Tibial artery (tissue), 4 donors: ENCODE data around the gene SIDT2.

Experiments
- DNase-seq, 2 donors: peaks; one replicate each; pipeline ENCODE4 v3.0.0-alpha.2; 2019
- H3K27ac ChIP-seq, 2 donors: fragments of 200-600 bp; sonication (generic) in 1 of 2; 1 replicate in 1 of 2; 2 replicates in 1 of 2; pipeline ENCODE4 v1.5.1; 2018 to 2019; ENCODE audit warnings: mild to moderate bottlenecking in 1 of 2
- H3K27me3 ChIP-seq, 2 donors: fragments of 200-600 bp; sonication (generic) in 1 of 2; one replicate each; pipeline versions ENCODE4 v1.5.1 to v1.6.0; 2016 to 2019
- H3K36me3 ChIP-seq, 3 donors: fragments of 200-600 bp; sonication (generic) in 2 of 3; one replicate each; pipeline ENCODE4 v1.5.1; 2016 to 2019; ENCODE audit warnings: mild to moderate bottlenecking in 2 of 3
- H3K4me1 ChIP-seq, 4 donors: fragments of 200-600 bp; sonication (generic) in 2 of 4; 1 replicate in 3 of 4; 2 replicates in 1 of 4; pipeline ENCODE4 v1.5.1; 2016 to 2019
- H3K4me3 ChIP-seq, 2 donors: fragments of 200-600 bp; sonication (generic) in 1 of 2; 1 replicate in 1 of 2; 2 replicates in 1 of 2; pipeline ENCODE4 v1.5.1; 2018 to 2019; ENCODE audit warnings: mild to moderate bottlenecking in 2 of 2
- H3K9me3 ChIP-seq, 3 donors: fragments of 200-600 bp; sonication (generic) in 1 of 3; one replicate each; pipeline ENCODE4 v1.5.1; 2016 to 2019
- intact Hi-C: fragments of 100-400 bp; cut with DNase I; formaldehyde crosslinking; loops from one replicate; pipeline ENCODE4 v1.15.0; 2023; ENCODE audit warnings: low total_unique reads
- TF ChIP-seq, protein P1 (sequence below), 2 experiments: fragments of 200-600 bp in 1 of 2; fragments of 450-650 bp in 1 of 2; IDR thresholded peaks; one replicate each; pipeline ENCODE4 v1.5.1; 2017 to 2019; ENCODE audit warnings: antibody characterized with exemption in 2 of 2, mild to moderate bottlenecking in 1 of 2, moderate library complexity in 1 of 2

Gene SIDT2

GRCh38 chr11:117221775-117222517 is 43.4 kb downstream of the SIDT2 start:
- no peaks in the 10 kb centered on the region for H3K27me3 ChIP-seq
- peak overlapping the region; percentile 88 to 91 for H3K27ac ChIP-seq
- TF ChIP-seq, protein P1, sequence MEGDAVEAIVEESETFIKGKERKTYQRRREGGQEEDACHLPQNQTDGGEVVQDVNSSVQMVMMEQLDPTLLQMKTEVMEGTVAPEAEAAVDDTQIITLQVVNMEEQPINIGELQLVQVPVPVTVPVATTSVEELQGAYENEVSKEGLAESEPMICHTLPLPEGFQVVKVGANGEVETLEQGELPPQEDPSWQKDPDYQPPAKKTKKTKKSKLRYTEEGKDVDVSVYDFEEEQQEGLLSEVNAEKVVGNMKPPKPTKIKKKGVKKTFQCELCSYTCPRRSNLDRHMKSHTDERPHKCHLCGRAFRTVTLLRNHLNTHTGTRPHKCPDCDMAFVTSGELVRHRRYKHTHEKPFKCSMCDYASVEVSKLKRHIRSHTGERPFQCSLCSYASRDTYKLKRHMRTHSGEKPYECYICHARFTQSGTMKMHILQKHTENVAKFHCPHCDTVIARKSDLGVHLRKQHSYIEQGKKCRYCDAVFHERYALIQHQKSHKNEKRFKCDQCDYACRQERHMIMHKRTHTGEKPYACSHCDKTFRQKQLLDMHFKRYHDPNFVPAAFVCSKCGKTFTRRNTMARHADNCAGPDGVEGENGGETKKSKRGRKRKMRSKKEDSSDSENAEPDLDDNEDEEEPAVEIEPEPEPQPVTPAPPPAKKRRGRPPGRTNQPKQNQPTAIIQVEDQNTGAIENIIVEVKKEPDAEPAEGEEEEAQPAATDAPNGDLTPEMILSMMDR (IDR thresholded peaks at IDR 0.05) = no peak
- intact Hi-C loops = loop anchor here (5.0 kb wide), 1 partner anchor 125 kb away; the partner anchor contains the start of gene SIK3
- peak overlapping the region; percentile 19 to 38 for H3K4me3 ChIP-seq
- peaks cover 0 to 88% (median 74%) of the 10 kb centered on the region in 4 donors for H3K4me1 ChIP-seq
- no peaks in the 10 kb centered on the region for H3K9me3 ChIP-seq
- H3K36me3 ChIP-seq = peaks cover 4 to 42% (median 15%) of the 10 kb centered on the region in 3 donors
- DNase-seq = peak; percentile 88 to 94

- DNase-seq = no peak
- H3K36me3 ChIP-seq = peaks cover 5 to 55% (median 27%) of the 10 kb centered on the region in 3 donors
- peak overlapping the region; percentile 88 to 91 for H3K27ac ChIP-seq
- no peak overlapping the region for H3K4me3 ChIP-seq
- TF ChIP-seq, protein P1 (IDR thresholded peaks at IDR 0.05) = no peak
- intact Hi-C loops = loop anchor here (5.0 kb wide), 1 partner anchor 126 kb away; the partner anchor contains the start of gene SIK3
- H3K27me3 ChIP-seq = no peaks in the 10 kb centered on the region
- peaks cover 0 to 76% (median 62%) of the 10 kb centered on the region in 4 donors for H3K4me1 ChIP-seq
- H3K9me3 ChIP-seq = no peaks in the 10 kb centered on the region
These were observed 44.6 kb downstream of the SIDT2 start for GRCh38 chr11:117222991-117223740.

DNA sequence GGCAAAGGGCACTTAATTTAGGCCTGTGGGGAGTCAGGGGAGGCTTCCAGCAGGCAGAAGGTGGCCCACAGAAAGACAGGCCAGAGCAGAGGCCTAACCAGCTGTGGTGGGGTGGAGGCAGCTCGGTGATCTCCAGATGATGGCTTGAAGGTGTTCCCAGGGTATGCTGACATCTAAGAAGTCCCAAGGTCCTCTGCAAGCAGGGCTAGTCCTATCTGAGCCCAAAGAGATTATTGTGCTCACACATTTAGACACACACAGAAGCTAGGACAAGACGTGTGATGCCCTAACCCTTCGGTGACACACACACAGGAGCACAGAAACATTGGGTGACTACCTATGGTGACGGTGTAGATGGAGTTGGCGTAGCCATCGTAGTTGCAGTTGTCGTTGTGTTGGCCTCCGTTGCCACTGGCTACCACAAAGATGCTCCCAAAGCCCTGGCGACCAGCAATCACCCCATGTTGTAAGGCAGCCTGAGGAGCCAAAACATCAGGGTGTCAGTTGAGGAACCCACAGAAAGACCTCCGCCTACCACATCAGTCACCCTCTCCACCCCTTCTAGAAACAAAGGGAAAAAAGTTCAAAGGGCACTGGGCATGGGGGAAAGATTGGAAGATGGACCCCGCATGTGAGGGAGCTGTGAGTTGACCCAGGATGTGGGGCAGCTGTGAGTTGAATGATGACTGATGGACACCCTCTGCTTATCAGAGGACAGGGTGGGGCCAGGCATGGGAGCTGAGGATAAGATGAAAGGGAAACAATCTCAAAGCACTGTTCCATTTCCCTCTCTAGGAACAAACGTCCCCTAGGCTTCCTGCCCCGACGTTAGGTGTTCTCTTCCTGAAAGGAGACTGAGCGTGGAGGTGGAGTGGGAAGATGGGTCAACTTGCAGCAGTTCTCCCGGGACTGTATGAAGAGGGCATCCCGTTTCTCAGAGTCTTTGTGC is 45.5 kb downstream of the SIDT2 start:
- peaks cover 8 to 60% (median 34%) of the 10 kb centered on the region in 3 donors for H3K36me3 ChIP-seq
- H3K4me3 ChIP-seq = no peak overlapping the region
- H3K27ac ChIP-seq = peak overlapping the region; percentile 88 to 91
- TF ChIP-seq, protein P1 (IDR thresholded peaks at IDR 0.05) = no peak
- intact Hi-C loops = loop anchor here (5.0 kb wide), 1 partner anchor 127 kb away; the partner anchor contains the start of gene SIK3
- no peaks in the 10 kb centered on the region for H3K9me3 ChIP-seq
- DNase-seq = no peak
- no peaks in the 10 kb centered on the region for H3K27me3 ChIP-seq
- peaks cover 0 to 67% (median 53%) of the 10 kb centered on the region in 4 donors for H3K4me1 ChIP-seq

DNA sequence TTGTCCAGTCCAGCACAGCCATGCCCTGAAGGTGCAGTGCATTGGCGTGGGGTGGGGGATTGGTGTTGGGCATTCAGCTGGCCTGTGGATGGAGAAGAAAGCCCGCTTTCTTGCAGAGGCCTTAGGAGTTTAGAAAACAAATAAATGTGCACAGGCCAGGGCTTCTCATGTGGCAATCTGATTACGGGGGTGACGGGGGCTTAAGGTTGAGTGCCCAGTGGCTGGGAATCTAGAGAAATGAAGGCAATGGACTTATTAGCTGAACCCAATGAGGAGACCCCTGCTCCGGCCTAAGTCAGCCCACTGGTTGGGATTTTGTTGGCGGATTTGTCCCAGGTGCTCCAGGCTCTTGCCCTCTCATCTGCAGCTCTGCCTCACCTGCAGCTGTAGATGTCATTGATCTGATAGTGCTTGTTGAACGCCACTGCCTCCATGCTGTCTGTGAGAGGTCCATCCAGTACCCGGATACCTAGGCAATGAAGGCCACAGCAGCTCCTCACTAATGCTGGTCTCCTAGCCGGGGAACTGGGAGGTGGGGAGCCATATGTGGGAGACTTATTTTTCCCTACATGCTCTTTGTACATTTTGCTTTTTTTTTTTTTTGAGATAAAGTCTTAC is 47.1 kb downstream of the SIDT2 start:
- Histone ChIP-seq H3K4me1 (peaks cover 0 to 62% (median 43%) of the 10 kb centered on the region in 4 donors), H3K27ac (peak overlapping the region; percentile 88 to 91), H3K9me3 (no peaks in the 10 kb centered on the region), H3K4me3 (no peak overlapping the region), H3K27me3 (no peaks in the 10 kb centered on the region), H3K36me3 (peaks cover 18 to 69% (median 45%) of the 10 kb centered on the region in 3 donors)
- intact Hi-C loops = loop anchor here (5.0 kb wide), 1 partner anchor 43 kb away; no protein-coding TSS in a partner anchor
- DNase-seq = no peak
- TF ChIP-seq, protein P1 (IDR thresholded peaks at IDR 0.05) = no peak
